HG02943 (cell line): ENCODE measurements around the gene PCGF3.
"Not testable (repeated sequence)": the region's sequence is repeated elsewhere in the genome, so short reads cannot be mapped to it uniquely, and the experiment has no call there.

Experiments
- ATAC-seq: cut with Tn5 transposase; IDR thresholded peaks from one replicate; pipeline ENCODE4 v1.9.1; 2021; ENCODE audit warnings: mild to moderate bottlenecking, low read depth, moderate library complexity; ENCODE audit not compliant: unreplicated experiment

The PCGF3 gene

DNA sequence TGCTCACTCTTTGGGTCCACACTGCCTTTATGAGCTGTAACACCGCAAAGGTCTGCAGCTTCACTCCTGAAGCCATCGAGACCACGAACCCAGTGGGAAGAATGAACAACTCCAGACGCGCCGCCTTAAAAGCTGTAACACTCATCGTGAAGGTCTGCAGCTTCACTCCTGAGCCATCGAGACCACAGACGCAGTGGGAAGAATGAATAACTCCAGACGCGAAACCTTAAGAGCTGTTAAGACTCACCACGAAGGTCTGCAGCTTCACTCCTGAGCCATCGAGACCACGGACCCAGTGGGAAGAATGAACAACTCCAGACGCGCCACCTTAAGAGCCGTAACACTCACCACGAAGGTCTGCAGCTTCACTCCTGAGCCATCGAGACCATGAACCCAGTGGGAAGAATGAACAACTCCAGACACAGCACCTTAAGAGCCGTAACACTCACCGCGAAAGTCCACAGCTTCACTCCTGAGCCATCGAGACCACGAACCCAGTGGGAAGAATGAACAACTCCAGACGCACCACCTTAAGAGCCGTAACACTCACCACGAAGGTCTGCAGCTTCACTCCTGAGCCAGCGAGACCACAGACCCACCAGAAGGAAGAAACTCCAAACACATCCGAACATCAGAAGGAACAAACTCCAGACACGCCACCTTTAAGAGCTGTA lies 68.9 kb downstream of the PCGF3 start:
- not testable (repeated sequence) for ATAC-seq

DNA sequence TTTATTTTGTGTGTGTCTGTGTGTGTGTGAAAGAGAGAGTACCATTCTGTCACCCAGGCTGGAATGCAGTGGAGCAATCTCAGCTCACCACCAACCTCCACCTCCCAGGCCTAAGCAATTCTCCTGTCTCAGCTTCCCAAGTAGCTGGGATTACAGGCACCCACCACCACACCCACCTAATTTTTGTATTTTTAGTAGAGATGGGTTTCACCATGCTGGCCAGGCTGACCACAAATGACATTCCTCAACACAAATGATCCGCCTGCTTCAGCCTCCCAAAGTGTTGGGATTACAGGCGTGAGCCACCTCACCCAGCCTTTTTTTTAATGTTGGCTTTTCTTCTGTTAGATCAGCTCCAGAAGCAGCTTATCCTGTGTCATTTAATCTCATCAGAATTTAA lies 69.9 kb downstream of the PCGF3 start:
- not testable (repeated sequence) for ATAC-seq

DNA sequence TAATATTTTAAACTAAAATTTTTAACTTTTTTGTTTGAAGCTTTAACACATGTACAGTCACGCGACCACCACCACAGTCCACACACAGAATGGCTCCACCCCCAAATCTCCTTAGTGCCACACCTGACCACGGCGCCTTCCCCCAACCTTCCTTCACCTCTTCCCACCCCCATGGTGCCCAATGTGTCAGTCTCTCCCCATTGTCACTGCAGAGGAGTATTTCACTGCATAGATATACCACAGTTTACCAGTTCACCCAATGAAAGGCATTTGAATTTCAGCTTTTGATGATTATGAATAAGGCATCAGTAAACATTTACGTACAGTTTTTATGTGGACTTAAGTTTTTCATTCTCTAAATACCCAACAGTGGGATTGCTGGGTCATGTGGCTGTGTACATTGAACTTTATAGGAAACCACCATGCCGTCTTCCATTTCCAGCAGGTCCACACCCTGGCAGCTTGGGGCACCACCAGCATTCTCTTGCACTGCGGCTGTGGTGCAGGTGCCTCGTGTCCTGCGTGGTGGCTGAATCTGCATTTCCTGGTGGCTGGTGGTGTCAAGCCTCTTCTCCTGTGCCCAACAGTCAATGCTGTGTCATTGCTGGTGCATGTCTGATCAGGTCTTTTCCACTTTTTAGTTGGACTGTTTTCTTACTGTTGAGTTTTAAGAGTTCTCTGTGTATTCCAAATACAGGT lies 71.3 kb downstream of the PCGF3 start:
- ATAC-seq, result no peak

DNA sequence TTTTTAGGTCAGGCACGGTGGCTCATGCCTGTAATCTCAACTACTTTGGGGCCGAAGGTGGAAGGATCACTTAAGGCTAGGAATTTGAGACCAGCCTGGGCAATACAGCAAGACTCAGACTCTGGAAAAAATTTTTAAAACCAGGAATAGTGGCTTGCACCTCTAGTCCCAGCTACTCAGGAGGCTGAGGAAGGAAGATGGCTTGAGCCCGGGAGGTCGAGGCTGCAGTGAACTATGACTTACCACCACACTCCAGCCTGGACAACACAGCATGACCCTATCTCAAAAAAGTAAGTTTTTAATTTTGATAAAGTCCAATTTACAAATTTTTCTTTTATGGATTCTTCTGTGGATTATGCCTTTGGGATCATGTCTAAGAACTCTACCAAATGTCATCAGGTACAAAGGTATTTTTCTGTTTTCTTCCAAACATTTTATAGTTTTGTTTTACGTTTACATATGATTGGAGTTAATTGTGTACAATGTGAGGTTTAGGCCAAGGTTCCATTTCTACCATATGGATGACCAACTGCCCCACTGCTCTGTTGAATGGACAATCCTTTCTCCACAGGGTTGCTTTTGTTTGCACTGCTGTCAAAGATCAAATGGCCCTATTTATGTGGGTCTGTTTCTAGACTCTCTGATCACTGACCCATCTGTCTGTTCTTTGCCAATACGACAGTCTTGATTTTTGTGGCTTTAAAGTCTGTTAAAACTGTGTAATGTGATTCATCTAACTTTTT lies 72.1 kb downstream of the PCGF3 start:
- no peak for ATAC-seq

DNA sequence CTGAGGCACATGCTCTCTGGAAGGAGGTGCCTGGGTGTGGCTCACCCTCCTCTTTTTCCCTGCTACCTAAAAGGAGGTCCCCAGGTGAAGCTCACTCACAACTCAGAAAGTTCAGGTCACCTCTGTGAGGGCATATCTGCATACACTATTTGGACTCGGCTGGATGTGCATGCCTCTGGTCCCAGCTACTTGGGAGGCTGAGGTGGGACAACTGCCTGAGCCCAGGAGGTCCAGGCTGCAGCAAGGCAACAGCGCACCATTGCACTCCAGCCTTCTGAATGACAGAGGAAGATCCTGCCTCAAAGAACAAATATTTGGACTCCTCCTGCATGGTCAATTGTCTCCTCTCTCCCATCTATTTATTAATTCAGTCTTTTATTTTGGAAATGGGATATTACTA lies 73.9 kb downstream of the PCGF3 start:
- ATAC-seq, result no peak

DNA sequence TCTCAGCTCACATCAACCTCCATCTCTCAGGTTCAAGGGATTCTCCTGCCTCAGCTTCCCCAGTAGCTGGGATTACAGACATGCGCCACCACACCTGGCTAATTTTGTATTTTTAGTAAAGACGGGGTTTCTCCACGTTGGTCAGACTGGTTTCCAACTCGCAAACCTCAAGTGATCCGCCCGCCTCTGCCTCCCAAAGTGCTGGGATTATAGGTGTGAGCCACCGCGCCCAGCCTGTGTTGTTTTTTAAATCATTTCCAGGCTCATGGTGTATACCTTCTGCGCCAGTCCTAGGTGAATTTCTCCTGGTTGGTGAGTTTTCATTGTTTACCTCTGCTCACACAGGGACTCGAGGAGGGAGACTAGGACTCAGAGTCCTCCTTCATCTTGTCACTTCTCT lies 74.6 kb downstream of the PCGF3 start:
- ATAC-seq, result not testable (repeated sequence)

DNA sequence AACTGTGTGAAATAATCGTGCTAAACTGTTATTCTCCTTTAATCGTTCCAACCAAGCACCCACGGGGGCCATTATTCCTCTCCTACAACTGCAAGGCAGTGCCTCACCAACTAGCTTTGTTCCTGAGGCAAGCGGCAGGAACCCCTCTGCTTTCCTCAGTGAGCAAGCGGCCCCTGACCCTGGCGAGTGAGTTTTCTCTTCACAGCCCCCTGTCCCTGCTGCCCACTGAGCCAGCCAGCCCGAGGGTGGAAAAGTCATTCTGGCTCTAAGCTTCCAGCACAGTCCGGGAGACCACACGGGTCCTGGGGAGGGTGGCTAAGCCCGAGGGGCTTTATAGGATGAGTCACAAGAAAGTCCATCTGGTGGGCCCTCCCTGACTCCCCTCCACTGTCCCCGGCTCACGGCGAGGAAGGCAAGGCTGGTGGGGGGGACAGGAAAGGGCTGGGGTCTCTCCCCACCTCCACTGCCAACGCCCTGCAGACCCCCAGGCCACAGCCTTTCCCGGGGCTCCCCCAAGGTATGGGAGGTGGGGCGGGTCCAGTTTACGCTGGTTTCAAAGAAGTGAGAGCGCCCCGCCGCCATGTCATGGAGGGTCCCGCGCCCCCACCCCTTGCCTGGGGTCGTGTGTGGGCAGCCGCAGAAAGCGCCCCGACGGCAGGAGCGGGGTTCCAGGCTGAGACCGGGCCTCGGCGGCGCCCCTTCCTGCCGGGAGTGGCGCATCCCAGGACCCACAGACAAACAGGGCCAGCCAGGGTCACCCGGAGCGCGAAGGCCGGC lies 75.3 kb downstream of the PCGF3 start:
- ATAC-seq, result peak; percentile 2

DNA sequence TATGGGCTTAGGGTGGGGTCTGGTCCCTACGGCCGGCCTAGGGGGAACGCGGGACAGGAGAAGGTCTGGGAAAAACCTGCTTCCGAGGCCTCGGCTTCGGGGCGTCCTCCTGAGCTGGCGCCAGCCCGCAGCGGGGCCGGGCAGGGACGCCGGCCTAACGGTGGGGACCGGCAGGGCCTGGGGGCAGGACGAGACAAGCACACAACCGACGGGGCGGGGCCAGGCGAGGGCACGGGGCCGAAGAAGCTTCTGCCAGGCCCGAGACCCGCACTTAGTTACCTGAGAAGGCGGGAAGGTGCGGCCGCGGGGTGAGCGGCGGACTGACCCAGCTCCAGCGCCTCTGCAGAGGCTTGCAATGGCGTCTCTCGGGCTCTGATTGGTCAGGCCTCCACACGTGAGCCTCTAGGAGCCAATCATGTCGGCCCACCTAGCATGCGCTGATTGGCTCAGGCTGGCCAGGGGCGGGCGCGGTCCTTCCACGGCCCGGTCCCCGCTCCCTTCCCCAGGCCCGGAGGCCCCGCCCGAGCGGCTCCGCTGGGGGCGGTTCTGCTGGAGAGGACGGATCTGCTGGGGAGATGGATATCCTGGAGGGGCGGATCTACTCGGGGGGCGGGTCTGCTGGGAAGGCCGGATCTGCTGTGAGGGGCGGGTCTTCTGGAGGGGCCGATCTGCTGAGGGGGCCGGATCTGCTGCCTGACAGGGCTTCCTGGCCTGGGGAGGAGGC lies 76.0 kb downstream of the PCGF3 start:
- peak; percentile 93 for ATAC-seq

DNA sequence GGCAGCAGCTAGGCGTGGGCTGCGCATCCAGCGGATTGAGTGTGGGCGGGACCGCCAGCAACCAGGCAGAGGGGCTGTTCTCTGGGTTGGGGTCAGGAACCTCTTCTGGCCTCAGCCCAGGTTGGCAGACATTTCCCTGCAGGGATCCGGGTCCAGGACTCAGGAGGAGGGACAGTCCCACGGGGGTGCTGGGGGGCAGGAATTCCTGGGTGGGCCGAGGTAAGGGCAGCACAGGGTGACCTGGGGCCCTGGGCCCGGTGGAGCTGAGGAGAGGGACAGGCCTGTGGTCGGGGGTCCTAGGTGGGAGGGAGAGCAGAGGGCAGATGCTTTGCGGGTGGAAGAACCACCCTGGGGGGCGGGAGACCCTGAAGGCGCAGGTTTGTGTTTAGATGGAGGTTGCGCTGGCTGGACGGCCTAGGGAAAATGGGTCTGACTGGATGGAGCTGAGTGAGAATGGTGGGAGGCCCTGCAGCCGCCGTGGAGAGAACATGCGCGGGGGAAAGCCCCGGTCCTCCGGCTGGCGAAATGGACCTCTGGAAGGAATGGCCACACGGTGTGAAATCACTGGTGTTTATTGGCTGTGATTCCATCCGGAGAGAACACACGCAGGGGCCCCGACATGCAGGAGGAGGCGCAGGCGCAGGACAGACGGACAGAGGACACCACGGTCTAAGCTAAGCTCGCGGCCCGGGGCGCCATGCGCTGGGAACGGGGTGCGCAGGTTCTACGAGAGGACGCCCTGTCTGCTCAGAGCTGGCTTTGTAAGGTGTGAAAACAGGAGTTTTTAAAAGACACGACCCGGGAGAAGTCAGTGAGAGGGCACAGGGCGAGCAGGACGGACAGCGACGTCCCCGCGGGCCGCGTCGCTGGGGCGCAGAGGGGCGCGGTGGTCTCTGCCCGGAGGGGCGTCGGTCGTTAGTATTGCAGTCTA lies 79.0 kb downstream of the PCGF3 start:
- ATAC-seq, result no peak

DNA sequence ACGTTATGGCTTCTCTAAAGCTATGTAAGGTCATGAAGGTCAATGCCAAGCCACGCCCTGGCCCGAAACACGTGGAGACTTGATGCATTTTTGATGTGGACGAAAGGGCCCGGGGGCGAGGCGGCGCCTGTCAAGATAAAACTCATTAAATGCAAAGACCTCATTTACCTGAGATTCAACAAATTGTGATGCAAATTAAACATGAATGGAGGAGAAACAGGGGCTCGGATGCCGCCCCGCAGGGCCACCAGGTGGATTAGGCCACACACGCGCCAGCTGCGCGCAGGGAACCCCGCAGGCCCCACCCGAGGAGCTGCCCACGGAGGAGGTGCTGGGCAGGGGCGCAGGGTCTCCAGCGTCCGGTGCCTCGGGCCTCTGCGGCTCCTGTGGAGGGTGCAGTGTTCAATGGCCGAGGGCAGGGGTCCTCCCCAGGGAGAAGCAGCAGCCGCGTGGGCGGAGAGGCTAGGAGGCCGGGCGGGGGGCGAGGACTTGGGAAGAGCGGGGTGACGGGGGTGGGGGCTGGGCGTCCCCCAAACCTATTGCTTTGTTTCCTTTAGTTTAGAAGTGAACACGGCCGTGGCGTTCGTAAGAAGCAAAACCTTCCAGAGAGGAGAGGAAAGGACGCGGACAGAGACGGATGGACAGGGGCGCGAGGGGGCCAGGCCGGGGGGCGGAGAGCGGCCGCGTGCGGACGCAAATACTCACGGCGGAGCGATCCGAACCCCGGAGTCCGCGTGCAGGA lies 79.9 kb downstream of the PCGF3 start:
- ATAC-seq, result no peak

DNA sequence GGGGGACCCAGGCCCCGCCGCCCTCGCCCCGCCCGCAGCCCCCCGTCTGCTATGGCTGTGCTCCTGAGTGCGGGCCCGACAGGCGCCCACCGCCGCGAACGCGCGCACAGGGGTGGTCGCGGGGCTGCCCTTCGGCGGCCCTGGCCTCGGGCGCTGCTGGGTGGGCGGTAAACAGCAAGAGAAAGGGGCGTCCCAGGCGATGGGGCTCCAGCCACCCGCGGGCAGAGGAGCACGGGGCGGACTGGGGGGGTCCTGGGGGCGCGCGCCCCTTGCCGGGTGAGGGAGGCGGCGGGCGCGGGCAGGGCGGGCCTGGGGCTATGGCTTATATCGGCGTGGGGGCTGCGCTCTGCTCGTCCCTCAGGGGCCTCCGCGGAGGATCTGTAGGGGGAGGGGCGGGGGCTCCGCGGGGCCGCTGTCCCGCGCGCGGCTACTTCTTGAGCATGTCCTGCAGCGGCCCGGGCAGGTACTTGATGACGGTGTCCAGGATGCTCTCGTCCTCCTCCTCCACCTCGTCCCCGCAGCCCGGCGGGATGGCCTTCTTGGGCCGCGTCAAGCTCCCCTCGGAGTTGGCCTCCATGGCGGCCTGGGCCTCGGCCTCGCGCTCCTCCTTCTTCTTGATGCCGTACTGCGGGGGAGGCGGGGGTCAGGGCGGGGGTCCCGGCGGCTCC lies 80.6 kb downstream of the PCGF3 start:
- ATAC-seq, result no peak

DNA sequence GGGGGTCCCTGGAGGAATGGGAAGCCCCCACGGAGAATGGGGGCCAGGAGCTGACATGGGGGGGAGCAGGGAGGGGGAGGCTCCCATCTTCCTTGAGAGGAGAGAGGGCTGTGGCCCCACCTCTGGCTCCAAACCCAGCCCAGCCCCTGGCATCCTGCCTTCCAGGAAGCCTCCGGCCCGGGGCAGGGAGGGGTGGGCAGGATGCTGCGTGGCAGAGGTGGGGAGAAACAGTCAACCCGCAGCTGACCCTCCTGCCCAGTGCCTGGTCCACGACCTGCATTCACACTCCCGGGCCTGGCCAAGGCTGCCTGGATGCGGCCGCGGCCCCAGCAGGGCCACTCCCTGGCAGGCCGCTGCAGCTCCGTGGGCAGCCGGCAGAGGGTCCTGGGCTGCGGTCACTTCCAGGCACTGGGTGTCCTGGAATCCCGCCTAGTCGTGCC lies 81.2 kb downstream of the PCGF3 start:
- ATAC-seq, result no peak

DNA sequence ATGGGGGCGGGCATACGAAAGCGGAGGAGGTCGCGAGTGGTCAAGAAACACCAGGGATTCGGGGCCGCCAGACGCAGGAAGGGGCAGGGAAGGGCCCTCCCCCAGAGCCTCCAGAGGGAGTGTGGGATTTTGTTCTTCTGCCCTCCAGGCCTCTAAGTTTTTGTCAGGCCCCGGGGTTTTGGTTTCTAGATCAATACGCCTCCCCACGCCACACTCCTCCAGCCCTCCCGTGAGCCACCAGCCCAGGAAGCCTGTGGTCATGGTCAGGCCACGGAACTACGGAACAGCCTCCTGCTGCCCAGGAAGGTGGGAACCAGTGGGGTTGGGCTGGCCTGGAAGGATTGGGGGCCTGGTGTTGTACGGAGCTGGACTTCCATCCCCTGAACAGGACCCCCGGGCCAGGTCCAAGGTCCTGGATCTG lies 81.9 kb downstream of the PCGF3 start:
- ATAC-seq, result no peak

DNA sequence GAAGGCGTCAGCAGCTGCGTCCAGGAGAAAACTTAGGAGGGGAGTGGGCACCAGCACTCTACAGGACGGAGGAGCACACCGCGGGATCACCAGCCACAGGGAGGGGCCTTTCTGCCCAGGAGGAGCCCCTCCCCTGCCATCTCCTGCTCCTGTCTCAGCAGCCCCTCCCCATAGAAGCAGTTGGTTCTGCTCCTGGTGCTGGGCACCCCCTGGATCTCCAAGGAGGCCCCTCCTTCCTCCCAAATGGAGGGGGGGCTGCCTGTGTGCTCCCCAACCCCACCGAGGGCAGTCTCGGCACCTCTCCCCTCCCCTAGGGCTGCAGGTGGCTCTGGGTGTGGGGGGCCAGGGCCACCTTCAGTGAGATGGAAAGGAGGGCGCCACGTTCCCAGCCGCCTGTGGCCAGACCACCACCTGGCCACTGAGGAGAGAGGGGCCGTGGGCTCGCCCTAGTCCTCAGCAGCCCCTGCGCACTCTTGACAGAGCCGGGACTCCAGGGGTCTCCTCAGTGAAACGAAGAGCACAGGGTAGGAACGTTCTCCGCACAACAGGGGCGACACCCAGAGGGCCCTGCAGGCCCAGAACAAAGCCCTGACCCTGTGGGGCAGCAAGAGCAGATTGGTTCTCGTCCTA lies 82.5 kb downstream of the PCGF3 start:
- no peak for ATAC-seq

DNA sequence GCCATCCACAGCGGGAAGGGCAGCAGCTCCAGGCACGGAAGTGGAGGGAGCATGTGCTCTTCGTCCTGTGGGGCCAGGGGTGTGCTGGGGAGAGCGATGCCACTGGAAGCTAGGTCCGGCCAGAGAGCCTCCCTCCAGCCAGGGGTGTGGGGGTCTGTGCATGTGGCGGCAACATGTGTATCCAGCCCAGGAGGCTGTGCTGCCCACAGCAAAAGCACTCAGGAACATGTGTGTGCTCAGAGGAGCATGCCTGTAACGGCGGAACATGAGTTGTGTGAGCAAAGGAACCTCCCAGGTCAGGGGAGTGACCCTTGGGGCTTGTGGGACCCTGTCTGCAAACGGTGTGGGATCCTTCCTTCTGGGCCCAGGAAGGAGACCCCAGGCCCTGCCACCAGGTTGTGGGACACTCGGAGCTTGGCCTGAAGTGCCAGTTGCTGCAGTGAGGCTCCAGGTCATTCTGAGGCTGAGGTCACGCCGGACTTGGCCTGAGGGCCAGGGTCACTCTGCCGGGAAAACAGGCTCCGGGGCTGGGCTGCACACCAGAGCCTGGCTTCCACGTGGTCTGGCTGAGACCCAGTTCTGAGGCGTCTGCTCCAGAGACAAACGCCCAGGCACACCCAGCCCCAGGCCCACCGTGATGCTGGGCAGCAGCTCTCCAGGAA lies 83.1 kb downstream of the PCGF3 start:
- ATAC-seq, result no peak

DNA sequence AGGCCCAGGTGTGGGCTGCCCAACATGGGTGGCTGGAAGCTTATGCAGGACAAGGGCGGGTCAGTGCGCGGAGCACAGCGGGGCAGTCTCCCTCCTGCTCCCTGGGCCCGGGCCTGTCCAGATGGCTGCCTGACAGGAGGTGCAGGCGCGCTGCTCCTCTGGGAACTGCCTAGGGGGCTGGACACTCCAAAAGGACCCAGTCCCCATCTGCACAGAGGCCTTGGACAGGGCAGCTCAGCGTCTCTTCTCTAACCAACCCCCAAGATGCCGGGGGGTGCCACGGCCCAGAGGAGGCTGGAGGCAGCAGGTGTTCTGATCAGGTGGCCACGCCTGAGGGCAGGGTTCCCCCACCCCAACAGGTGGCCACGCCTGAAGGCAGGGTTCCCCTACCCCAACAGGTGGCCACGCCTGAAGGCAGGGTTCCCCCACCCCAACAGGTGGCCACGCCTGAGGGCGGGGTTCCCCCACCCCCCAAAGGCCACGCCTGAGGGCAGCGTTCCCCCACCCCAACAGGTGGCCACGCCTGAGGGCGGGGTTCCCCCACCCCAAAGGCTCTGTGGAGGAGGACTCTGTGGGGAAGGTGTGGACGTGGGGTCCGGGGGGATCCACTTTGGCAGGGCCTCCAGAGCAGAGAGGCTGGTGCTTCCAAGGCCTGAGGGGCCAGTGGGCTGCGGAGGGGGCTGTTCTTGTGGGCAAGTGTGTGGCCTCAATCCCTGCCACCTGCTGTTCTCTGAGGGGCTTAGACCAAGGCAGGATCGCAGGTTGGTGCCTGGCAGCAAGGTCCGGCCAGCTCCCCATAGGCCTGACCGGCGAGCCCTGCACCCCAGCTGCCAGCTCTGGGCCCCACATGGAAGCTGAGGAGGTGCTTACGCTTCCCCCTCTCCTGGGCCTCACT lies 84.2 kb downstream of the PCGF3 start:
- ATAC-seq, result no peak
